B cell (primary cell): Measurements from ENCODE around the gene WDR27. TPM values are rescaled to one million over a fixed set of nuclear protein-coding genes. Genes with fewer than 3 reads are reported as not detected.

ENCODE experiments used
- ATAC-seq: fragments of 200-7000 bp; cut with Tn5 transposase; one replicate; pipeline ENCODE4 v1.10.0; 2021; ENCODE audit warnings: low read depth, mild to moderate bottlenecking, moderate number of reproducible peaks, moderate library complexity
- CTCF ChIA-PET: fragments of 350-600 bp; sonication (Branson Sonifier 250); formaldehyde crosslinking; loops from one replicate; lab custom pipeline; 2021; ENCODE audit warnings: antibody characterized with exemption, inconsistent platforms; lab: Charles Lee
- POLR2A ChIA-PET: fragments of 350-600 bp; sonication (Branson Sonifier 250); formaldehyde crosslinking; loops from one replicate; lab custom pipeline; 2021; ENCODE audit warnings: antibody characterized with exemption; lab: Charles Lee
- DNase-seq: peaks from one replicate; pipeline ENCODE4 v3.0.0; 2013
- H2AFZ ChIP-seq: 2 replicates; pipeline ENCODE4 v1.6.1; 2012; ENCODE audit warnings: mild to moderate bottlenecking, low read depth, low read length; ENCODE audit not compliant: insufficient read depth, poor library complexity, severe bottlenecking
- H3K27ac ChIP-seq, 2 donors: 1 replicate in 1 of 2; 2 replicates in 1 of 2; pipeline ENCODE4 v1.5.1; 2012 to 2013; ENCODE audit warnings: low read length in 2 of 2, mild to moderate bottlenecking in 2 of 2, moderate library complexity in 1 of 2
- H3K27me3 ChIP-seq, 4 experiments: fragments of 200-600 bp in 1 of 4; sonication (generic) in 1 of 4; replicated peaks in 1 of 4; 1 replicate in 2 of 4; 2 replicates in 2 of 4; pipeline versions ENCODE4 v1.6.1 to v1.7.0; 2013 to 2016; ENCODE audit warnings: low read length in 3 of 4, mild to moderate bottlenecking in 2 of 4, mixed read lengths in 1 of 4, moderate library complexity in 1 of 4; ENCODE audit not compliant: insufficient read depth in 4 of 4, control insufficient read depth in 3 of 4; ENCODE audit errors: control extremely low read depth in 1 of 4
- H3K36me3 ChIP-seq, 2 experiments: replicated peaks in 1 of 2; 1 replicate in 1 of 2; 2 replicates in 1 of 2; pipeline versions ENCODE4 v1.6.1 to v1.7.1; 2013; ENCODE audit warnings: low read length in 1 of 2; ENCODE audit not compliant: insufficient read depth in 2 of 2, control insufficient read depth in 1 of 2; ENCODE audit errors: control extremely low read depth in 1 of 2, extremely low read depth in 1 of 2
- H3K4me1 ChIP-seq, 2 donors: fragments of 200-600 bp in 1 of 2; sonication (generic) in 1 of 2; 1 replicate in 1 of 2; 2 replicates in 1 of 2; pipeline versions ENCODE4 v1.5.1 to v1.6.1; 2013 to 2017; ENCODE audit warnings: low read length in 2 of 2; ENCODE audit not compliant: control insufficient read depth in 2 of 2, insufficient read depth in 2 of 2
- H3K4me2 ChIP-seq: replicated peaks from 2 replicates; pipeline ENCODE3; 2012; ENCODE audit warnings: mild to moderate bottlenecking, low read depth, low read length; ENCODE audit not compliant: poor library complexity, severe bottlenecking
- H3K4me3 ChIP-seq, 5 experiments: fragments of 200-600 bp in 1 of 5; sonication (generic) in 1 of 5; 1 replicate in 3 of 5; 2 replicates in 2 of 5; pipeline versions ENCODE4 v1.5.1 to v1.7.0; 2011 to 2016; ENCODE audit warnings: low read length in 4 of 5, mild to moderate bottlenecking in 4 of 5, low read depth in 2 of 5, control low read depth in 1 of 5, moderate library complexity in 1 of 5; ENCODE audit not compliant: insufficient read depth in 1 of 5; ENCODE audit errors: control extremely low read depth in 1 of 5, extremely low read depth in 1 of 5
- H3K79me2 ChIP-seq: fragments of 200-600 bp; sonication (generic); one replicate; pipeline ENCODE4 v1.6.0; 2016; ENCODE audit warnings: low read length; ENCODE audit not compliant: control insufficient read depth, insufficient read depth
- H3K9ac ChIP-seq: fragments of 200-600 bp; sonication (generic); 2 replicates; pipeline ENCODE4 v1.6.1; 2017; ENCODE audit warnings: mild to moderate bottlenecking, low read length, moderate library complexity
- H3K9me3 ChIP-seq, 3 donors: one replicate each; pipeline versions ENCODE4 v1.6.1 to v1.7.1; 2013; ENCODE audit warnings: low read length in 2 of 3; ENCODE audit not compliant: control insufficient read depth in 2 of 3, insufficient read depth in 1 of 3; ENCODE audit errors: control extremely low read depth in 1 of 3
- H4K20me1 ChIP-seq: 2 replicates; pipeline ENCODE4 v1.6.0; 2012; ENCODE audit warnings: mild to moderate bottlenecking, low read length; ENCODE audit not compliant: insufficient read depth, control insufficient read depth, poor library complexity, severe bottlenecking
- H3K27ac Mint-ChIP-seq: one replicate; pipeline ENCODE4 v1.8.0; 2021; ENCODE audit warnings: mixed read lengths
- H3K27me3 Mint-ChIP-seq: one replicate; pipeline ENCODE4 v1.8.0; 2021; ENCODE audit warnings: mixed read lengths
- H3K4me1 Mint-ChIP-seq: one replicate; pipeline ENCODE4 v1.8.0; 2021; ENCODE audit warnings: mixed read lengths
- H3K4me3 Mint-ChIP-seq: one replicate; pipeline ENCODE4 v1.8.0; 2021; ENCODE audit warnings: mixed read lengths
- H3K9me3 Mint-ChIP-seq: one replicate; pipeline ENCODE4 v1.8.0; 2022; ENCODE audit warnings: mixed read lengths; ENCODE audit not compliant: insufficient read depth
- CTCF ChIP-seq: fragments of 200-600 bp; IDR thresholded peaks from one replicate; pipeline ENCODE4 v1.8.0; 2022; ENCODE audit warnings: antibody characterized with exemption, mild to moderate bottlenecking
- EZH2 ChIP-seq: IDR thresholded peaks from 2 replicates; pipeline ENCODE4 v1.6.1; 2012; ENCODE audit warnings: borderline replicate concordance, low read depth, mild to moderate bottlenecking, moderate library complexity, low read length; ENCODE audit not compliant: insufficient read depth, poor library complexity, severe bottlenecking
- WGBS: methylation state at CpG from one replicate; pipeline ENCODE4 v1.1.5; 2013; ENCODE audit warnings: missing lambda C conversion rate; ENCODE audit not compliant: insufficient coverage; 5-methylcytosine and 5-hydroxymethylcytosine counted together
- intact Hi-C: fragments of 100-400 bp; cut with micrococcal nuclease; formaldehyde crosslinking; loops from one replicate; pipeline ENCODE4 v1.10.0; 2022
- polyA plus RNA-seq: library from polyadenylated mRNA; depleted of rRNA; stranded (reverse); fragments of >200 nt; gene quantifications from 2 replicates; pipeline ENCODE4 v1.2.3, GENCODE V29; 2012
- total RNA-seq, 2 donors: library from RNA; stranded (reverse); fragments of 120-200 nt in 1 of 2; gene quantifications; 1 replicate in 1 of 2; 2 replicates in 1 of 2; pipeline versions ENCODE4 v1.2.3 to v1.2.4, GENCODE V29; 2013 to 2022

The WDR27 gene
- total and polyA plus RNA-seq, 2 donors (not counting 1 experiment from before 2014, with no cell fraction given): 64.3 to 86.3 TPM

GRCh38 chr6:169701311-169701953, 397 bp downstream of the WDR27 start:
- TF ChIP-seq CTCF: no peak
- no peak for TF ChIP-seq EZH2
- DNase-seq (no peak), ATAC-seq (no peak)
- Histone ChIP-seq H3K27me3 (no peaks in the 10 kb centered on the region), H3K9ac (peak overlapping the region; percentile 92), H4K20me1 (no peaks in the 10 kb centered on the region), H2AFZ (peak overlapping the region; percentile 97), H3K4me1 (peaks cover 25 to 41% of the 10 kb centered on the region in 2 donors), H3K4me3 (peak overlapping the region; percentile 59 to 95 (median 85)), H3K4me2 (peak overlapping the region; percentile 85), H3K9me3 (peaks cover 0 to 7% (median 0%) of the 10 kb centered on the region in 3 donors), H3K36me3 (peaks cover 6 to 7% of the 10 kb centered on the region in 2 experiments), H3K27ac (peak overlapping the region; percentile 86 to 95), H3K79me2 (peaks cover 40% of the 10 kb centered on the region)
- WGBS: under 1% methylated on average over 54 of the region's 54 CpGs
- intact Hi-C loops: loop anchor here (2.0 to 10.0 kb wide), 2 partner anchors 117 to 489 kb away; no protein-coding TSS in a partner anchor
- H3K4me1 Mint-ChIP-seq: peaks cover 46% of the 10 kb centered on the region
- ChIA-PET CTCF (interaction anchor here (0.5 to 2.1 kb wide), 8 partner anchors 14 to 280 kb away, joined by 3 to 8 read pairs (median 3); partner anchors contain the start of gene ERMARD), POLR2A (interaction anchor here (0.9 to 3.0 kb wide), 4 partner anchors 21 to 852 kb away, joined by 3 to 28 read pairs (median 12); partner anchors contain the start of genes DYNLT2, ERMARD, PSMB1 and TBP)
- no peaks in the 10 kb centered on the region for H3K9me3 Mint-ChIP-seq
- peak overlapping the region; percentile 95 for H3K4me3 Mint-ChIP-seq
- H3K27me3 Mint-ChIP-seq: no peaks in the 10 kb centered on the region
- H3K27ac Mint-ChIP-seq: peak overlapping the region; percentile 94

DNA sequence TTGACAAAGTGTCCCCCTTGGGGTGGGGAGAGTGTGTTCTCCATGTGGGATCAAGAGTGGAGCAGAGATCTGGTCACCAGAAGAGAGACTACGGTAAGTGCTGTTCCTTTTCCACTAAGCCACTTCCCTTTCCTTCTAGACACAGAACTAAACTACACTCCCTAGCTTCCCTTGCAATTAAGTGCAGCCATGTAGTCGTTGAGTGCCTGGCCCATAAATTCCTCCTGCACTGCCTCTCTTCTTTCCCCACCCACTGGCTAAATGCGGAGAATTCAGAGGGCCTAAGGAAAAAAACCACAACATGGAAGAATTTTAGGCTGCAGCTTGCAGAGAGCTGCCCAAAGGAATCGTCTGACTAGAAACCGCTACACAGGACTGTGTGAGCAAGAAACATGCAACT, 1.5 kb downstream of the WDR27 start:
- H3K9me3 ChIP-seq: peaks cover 0 to 13% (median 3%) of the 10 kb centered on the region in 3 donors
- ChIA-PET POLR2A (interaction anchor here (3.0 kb wide), 1 partner anchor 51 kb away, joined by 20 read pairs; the partner anchor contains the start of genes DYNLT2 and ERMARD), CTCF (interaction anchor here (1.5 kb wide), 1 partner anchor 279 kb away, joined by 3 read pairs; no protein-coding TSS in a partner anchor)
- H3K36me3 ChIP-seq: peaks cover 6 to 7% of the 10 kb centered on the region in 2 experiments
- 52% methylated on average over 3 of the region's 5 CpGs for WGBS
- H3K4me1 Mint-ChIP-seq: peaks cover 37% of the 10 kb centered on the region
- H3K27ac ChIP-seq: no peak overlapping the region
- no peaks in the 10 kb centered on the region for H4K20me1 ChIP-seq
- no peaks in the 10 kb centered on the region for H3K27me3 ChIP-seq
- peak overlapping the region; percentile 63 for H3K27ac Mint-ChIP-seq
- TF ChIP-seq EZH2 (no peak), CTCF (no peak)
- ATAC-seq: no peak
- H3K4me1 ChIP-seq: peaks cover 23 to 33% of the 10 kb centered on the region in 2 donors
- H3K27me3 Mint-ChIP-seq: no peaks in the 10 kb centered on the region
- H3K79me2 ChIP-seq: peaks cover 45% of the 10 kb centered on the region
- intact Hi-C loops: loop anchor here (2.0 to 10.0 kb wide), 2 partner anchors 115 to 487 kb away; no protein-coding TSS in a partner anchor
- H3K4me3 Mint-ChIP-seq: peak overlapping the region; percentile 21
- H3K9ac ChIP-seq: no peak overlapping the region
- no peak overlapping the region for H3K4me3 ChIP-seq
- no peaks in the 10 kb centered on the region for H3K9me3 Mint-ChIP-seq
- no peak overlapping the region for H2AFZ ChIP-seq
- DNase-seq: no peak
- peak overlapping the region; percentile 85 for H3K4me2 ChIP-seq
